ENCODE measurements around the gene FOXB2.

GRCh38 chr9:77021291-77021894 is 1.9 kb downstream of the FOXB2 start:
- TF ChIP-seq CTCF (IDR thresholded peaks at IDR 0.05): no peak
- no peak for TF ChIP-seq EP300 (IDR thresholded peaks at IDR 0.05; ENCODE audit: borderline replicate concordance in 1 of 2, low read depth in 1 of 2, low read length in 1 of 2)
- no peak for TF ChIP-seq MAX (IDR thresholded peaks at IDR 0.05; ENCODE audit: low read depth)
- no peak for TF ChIP-seq POLR2AphosphoS5 (IDR thresholded peaks at IDR 0.05; ENCODE audit: low read depth, low read length)
- no peak for TF ChIP-seq SMC3 (IDR thresholded peaks at IDR 0.05; ENCODE audit: low read depth, low read length)
- no peak for TF ChIP-seq NRF1 (IDR thresholded peaks at IDR 0.05; ENCODE audit: low read depth, low read length)
- no peak for TF ChIP-seq RFX5 (IDR thresholded peaks at IDR 0.05; ENCODE audit: low read length)
